HG03135 (cell line): ENCODE measurements around the gene CRADD.
"Not testable (repeated sequence)": the region's sequence is repeated elsewhere in the genome, so short reads cannot be mapped to it uniquely, and the experiment has no call there.

ENCODE experiments used
- ATAC-seq: cut with Tn5 transposase; IDR thresholded peaks from one replicate; pipeline ENCODE4 v1.9.1; 2021; ENCODE audit warnings: mild to moderate bottlenecking, moderate library complexity; ENCODE audit not compliant: unreplicated experiment

Gene CRADD

DNA sequence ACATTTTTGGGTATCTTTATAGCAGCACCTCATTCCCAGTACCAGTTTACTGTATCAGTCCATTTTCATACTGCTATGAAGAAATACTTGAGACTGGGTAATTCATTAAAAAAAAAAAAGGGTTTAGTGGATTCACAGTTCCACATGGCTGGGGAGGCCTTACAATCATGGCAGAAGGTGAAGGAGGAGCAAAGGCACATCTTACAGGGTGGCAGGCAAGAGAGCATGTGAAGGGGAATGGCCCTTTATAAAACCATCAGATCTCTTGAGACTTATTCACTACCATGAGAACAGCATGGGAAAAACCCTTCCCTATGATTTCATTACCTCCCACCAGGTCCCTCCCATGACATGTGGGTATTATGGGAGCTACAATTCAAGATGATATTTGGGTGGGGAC lies 77.7 kb downstream of the CRADD start:
- not testable (repeated sequence) for ATAC-seq

DNA sequence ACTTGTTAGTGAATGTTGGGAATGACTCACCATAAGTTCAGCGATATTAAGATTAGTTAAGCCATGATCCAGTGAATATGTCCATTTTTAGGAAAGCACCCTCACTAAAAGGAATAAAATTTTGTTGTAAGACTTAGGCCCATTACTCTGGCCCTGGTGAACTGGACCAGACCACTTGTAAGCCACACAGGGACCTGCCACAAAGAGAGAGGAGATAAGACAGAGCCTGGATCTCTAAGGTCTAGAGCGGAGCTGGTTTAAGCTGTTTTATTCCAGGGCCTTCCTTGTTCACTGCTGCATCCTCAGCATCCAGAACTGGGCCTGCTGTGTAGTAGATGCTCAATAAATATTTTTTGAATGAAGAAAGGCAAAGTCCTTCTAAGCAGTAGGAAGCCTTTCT lies 79.1 kb downstream of the CRADD start:
- ATAC-seq: no peak

DNA sequence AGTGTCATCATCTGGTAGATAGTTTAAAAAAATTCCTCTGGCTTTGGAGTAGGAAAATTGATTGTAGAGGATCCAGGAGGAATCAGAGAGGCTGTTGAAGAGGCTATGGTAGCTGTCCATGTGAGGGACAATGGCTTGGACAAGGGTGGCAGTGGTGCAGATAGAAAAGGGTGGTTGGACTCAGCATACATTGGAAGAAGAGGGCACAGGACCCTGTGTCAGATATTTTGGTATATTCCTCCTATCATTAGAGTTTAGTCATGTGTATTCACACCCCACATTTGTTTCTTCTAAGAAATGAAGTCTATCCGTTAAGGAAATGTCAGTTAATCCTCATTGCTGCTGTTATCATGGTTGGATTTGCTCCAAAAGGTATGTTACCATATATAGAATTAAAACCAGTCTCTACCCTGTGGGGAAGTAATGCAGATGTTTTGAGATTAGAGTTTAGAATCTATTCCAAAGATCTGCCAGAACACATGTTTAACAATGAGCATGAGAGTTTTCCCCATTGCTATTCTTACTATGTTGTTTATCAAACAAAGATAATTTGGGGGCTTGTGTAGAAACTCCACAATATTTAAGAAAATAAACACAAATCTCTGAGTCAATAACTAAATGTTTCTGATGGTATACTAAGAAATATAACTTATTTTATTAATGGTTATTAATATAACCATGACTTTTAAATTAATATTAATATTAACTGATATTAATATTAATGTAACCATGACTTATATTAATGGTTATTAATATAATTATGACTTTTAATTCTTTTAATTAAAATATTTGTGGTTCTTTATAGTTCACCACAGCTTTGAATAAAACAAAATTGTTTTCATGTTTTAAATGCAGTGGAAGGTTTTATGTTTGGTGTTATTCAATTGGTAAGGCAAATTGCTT lies 80.9 kb downstream of the CRADD start:
- no peak for ATAC-seq

DNA sequence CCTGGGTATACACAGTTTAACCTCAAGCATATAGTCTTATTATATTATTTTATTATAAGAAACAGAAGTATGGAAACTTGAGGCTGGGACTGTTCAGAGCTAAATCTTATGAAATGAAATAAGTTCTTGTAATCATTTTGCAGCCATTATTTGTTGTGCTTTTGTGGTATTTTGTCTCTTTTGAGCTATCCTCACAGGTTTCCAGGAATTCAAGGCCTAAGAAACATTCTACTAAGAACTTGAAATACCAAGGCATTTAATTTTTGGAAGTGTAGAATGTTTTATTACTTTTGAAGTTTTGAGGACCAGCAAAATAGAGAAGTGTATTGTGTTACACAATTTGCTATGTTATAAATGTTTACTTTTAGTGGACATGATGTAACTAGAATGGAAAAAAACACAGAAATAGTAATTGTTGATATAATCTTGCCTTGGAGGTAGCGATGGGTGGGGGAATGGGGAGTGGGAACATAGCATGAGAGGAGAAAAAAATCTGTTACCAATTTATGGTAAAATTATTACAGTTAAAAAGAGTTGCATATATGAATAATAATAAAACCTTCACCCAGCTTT lies 81.7 kb downstream of the CRADD start:
- no peak for ATAC-seq

DNA sequence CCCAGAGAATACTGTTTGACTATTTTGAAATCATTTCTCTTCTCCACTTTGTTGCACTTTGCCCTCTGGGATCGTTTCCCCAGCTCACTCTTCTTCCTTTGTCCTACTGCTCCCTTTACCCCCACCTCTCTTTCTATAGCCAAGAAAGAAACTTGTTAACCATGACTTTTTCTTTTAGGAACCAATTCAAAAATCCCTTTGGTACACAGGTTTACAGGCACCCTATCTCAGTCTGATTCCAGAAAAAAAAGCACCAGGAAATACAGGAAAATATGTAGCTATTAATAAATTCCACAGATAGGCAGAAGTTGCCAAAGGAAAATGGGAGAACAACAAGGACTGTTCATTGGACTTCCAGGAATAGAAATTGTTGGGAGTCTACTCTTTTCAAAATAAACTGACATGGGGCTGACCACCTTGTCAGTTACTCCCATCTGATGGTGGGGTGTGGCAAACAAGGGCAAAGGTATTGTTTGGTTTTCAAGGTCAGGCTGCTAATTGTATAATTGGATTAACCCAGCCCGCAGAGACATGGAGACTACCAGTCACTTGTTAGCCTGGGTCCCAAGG lies 82.4 kb downstream of the CRADD start:
- ATAC-seq: no peak

DNA sequence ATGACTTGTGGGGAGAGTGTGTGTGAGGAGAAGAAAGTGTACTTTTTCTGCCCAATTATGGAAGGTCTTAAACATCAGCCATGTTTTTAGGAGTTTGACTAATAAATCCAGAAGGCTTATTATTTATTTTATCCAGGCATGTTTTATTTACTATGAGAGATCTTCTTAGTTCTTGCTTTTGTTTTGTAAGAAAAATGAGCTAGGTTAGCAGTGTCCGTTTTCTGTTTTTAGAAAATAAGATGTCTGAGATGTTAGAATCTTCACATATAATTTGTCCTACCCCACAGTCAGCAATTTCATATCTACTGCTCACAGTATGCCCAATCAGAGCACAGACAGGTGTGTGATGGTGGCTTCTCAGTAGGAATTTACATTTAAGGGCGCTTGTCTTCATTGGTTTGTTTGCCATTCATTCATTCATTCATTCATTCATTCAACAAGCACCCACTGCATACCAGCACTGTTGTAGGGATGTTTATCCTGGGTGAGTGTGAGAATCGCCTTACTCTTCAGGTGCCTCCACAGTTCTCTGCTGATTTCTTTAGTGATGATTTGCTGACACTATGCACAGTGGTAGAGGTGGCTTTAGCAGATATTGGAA lies 83.2 kb downstream of the CRADD start:
- ATAC-seq: no peak

DNA sequence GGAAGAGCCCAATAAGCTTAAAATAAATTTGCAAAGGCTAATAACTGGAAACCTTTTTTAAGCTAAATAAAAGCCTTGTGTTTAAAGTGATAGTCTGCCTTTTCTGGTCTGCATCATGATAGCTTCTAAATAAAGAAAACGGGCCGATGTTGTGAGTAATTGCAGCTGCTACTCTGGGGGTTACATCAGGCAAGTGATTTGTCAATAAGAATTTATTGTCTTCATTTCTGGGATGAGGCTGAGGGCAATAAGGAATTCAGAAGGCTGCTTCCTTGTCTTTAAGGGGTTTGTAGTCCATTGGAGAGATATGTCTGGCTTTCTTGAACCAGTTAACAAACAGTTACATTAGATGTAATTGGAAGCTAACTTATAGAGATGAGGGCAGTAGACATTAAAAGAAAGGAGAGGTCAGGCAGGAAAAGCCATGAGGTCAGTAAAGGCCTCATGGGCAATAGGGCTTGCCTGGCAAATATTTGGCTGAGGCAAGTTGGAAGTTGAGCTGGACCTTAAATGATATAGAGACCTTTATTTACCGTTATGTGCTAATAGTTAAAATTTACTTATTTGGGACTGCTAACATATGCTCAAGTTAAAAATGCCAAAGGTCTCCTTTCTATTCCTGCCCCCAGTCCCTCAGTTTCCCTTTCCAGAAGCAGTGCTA lies 85.0 kb downstream of the CRADD start:
- ATAC-seq: no peak

DNA sequence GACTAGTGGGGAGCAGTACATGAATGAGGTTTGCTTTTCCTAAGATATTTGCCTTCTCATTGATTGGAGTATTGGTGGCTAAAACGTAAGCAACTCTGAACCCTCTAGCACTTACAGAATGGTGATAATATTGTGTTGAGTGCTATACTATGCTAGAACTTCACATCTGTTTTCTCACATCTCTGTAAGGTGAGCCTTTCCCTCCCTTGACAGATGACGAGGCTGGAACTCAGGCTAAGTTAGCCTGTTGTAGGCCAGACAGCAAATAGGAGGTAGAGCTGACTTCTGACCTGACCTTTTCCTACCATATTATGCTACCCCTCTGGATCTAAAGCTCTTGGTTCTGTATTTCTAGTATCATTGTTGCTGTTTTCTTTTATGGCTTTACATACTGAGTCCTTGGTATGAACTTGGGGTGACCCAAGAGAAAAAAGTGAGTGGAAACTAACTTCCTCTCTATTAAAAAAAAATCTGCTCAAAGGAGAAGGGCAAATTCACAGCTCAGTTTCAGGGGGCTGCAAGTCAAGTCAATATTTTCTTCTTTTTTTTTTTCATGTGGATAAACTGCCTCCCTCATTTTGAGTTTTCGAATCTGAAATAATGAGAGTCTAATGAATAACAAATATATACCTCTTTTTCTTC lies 85.9 kb downstream of the CRADD start:
- ATAC-seq: no peak

DNA sequence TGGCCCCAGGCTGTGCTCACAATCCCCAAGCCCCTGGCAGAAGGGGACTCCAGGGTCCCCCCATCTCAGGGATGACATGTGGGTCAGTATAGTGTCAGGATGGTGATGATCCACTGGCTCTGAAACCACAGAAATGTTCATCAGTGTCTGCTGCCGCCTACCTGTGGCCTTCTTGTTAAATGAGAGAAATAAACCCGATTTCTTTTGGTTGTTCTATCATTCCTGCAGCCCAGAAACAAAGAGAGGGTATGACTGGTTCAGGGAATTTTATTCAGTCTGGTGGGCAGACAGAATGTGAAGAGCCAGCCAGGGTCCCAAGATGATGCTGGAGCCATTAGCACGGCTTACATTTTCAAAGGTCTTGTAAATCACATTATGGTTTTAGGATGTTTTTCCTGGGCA lies 86.6 kb downstream of the CRADD start:
- ATAC-seq: no peak

DNA sequence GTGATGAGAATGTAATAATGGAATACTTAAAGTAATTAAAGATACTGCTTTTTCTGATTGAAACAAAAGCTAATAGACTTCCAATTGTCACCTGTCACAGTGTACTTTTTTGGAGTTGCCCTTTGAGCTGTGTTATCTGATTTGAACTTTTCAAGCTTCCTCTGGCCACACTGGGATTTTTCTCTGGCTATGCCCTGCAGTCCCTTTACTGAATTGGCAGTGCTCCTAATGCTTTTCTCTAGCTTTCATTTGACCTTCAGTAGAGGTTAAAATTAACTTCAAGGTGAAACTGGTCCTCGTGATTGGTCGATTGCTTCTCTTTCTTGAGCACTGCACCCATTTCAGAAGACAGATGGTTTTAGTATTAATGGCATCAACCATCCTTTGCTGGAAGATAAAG lies 89.2 kb downstream of the CRADD start:
- no peak for ATAC-seq

DNA sequence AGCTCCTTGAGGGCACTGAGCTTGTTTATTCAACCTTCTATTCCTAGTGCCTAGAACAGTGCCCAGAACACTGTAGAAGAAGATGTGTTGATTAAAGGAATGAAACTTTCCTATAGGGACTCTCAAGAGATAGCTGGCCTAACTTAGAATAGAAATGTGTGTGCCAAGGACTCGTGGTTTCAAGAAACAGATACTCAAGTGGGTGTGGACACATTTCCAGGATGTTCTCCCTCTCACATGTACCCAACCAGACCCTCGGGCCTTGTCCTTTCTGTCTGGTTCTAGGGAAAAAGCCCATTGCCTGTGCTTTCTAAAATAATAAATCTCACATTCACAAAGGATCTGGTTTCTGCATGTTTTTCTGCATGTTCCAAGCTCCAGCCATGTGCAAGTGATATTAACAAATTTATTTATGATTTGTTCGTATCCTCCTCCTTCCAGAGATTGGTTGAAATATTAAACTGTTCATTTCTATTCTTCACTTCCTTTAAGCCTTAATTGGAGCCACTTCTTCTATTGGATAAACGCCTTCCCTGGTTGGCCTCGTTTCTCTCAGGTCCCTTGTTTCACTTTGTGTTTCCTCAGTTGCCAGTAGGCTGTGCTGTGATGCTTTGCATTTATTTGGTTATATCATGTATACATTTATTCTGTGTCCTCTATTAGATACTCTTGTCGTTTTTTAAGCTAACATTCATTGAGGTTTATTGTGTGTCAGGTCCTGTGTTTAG lies 89.8 kb downstream of the CRADD start:
- ATAC-seq: no peak

DNA sequence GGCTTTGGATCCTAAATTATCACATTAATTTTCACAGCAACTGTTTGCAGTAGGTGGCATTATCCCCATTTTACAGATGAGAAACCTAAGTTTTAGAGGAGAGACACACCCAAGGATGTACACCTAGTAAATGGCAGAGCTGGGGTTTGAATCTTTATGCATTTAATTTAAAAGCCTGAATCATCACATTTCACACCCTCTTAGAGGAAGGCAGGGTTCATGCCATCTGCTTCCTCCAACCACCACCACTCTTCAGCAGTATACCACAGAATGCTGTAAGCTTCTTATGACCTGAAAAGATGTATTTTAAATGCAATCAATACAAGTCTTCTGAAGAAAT lies 90.3 kb downstream of the CRADD start:
- no peak for ATAC-seq

DNA sequence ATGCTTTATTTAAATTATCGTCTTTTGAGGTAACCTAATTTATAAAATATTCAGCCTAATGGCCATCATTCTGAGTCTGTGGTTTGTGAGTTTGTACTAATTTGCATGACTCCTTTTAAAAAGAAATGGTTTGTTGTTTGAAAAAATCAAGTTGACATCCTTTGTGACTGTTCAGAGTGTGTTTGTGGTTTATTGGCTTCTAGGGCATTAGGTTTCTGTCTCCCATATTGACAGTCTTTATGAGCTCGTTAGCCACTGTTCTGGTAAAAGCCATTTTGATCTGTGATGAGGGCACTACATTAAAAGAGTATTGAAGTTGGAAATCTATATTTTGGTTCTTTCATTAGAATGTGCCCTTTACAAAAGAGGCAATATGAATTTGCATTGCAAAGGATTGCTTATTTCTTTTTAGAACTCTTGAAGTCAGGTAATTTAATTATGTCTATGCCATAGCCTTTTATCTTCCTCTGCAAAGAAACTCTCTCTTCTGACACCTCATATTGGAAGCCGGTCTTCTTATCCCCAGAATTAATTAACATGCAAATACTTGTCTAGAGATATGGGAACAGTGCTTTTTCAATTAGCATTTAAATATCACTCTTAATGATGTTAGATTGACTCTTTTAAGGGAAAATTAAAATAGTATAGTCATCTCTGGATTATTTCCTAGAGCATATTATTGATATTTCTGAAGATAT lies 95.0 kb downstream of the CRADD start:
- no peak for ATAC-seq

DNA sequence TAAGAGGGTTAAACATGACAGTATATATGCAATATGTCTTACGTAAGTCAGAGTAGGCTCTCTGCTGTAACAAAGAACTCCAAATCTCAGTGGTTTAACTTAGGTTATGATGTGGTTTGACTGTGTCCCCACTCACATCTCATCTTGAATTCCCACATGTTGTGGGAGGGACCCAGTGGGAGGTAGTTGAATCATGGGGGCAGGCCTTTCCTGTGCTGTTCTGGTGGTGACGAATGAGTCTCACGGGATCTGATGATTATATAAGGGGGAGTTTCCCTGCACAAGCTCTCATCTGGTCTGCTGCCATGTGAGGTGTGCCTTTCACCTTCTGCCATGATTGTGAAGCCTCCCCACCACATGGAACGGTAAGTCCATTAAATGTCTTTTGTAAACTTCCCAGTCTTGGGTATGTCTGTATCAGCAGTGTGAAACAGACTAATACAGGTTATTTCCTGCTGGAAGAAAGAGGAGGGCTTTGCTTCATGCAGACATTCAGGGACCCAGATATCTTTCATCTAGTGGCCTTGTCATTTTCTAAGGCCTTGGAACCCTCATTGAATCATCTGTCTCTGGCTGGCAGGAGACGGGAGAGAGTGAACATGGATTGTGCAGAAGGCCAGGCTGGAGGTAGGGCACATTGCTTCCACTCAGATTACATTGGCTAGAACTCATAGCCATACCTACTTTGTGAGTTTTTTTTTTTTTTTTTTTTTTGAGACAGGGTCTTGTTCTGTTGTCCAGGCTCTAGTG lies 96.1 kb downstream of the CRADD start:
- no peak for ATAC-seq

DNA sequence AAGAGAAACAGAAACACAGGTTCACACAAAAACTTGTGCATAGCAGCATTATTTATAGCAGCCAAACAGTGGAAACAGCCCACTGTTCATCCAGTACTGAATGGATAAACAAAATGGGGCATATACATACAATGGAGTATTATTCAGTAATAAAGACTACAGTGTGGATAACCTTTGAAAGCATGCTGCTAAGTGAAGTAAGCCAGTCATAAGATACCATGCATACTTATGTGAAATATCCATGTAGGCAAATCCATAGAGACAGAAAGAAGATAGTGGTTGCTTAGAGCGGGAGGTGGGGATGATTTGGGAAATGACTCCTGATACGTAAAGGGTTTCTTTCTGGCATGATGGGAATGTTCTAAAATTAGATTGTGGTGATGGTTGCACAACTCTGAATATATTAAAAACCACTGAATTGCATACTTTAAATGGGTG lies 99.4 kb downstream of the CRADD start:
- ATAC-seq: no peak

DNA sequence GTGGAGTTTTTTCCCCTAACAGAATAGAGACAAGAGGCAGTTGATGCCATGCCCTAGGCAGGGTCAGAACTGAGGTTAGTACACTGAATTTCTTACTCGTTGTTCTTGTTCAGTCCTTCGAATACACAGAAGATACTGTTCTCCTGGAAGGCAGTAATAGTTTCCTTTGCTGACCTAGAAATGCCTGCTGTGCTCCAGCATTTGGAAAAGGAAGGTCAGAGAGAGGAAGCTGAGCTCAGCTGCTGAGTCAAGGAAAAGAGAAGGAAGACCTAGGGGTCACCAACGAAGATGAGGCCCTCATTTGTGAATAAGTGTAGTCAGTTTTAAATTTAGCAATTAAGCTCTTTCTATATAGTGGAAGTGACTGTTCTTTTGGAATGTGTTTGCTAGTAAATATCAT lies 100.1 kb downstream of the CRADD start:
- no peak for ATAC-seq

DNA sequence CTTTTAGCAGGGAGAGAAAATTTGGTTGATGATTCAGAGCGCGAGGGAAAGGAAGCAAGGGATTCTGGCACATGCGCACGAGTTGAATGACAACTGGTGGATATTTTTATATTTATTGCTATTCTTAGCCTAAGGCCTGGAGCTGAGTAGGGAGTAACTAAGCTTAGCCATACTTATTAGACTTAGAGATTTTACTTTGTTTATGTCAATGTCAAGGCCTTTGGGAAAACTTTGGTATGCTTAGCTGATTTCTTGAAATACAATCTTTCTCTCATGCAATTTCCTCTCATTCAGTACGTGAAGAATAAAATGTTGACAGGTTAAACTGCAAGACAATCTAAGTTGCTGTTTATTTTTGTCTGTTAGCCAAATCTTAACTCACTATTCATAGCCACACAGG lies 101.1 kb downstream of the CRADD start:
- no peak for ATAC-seq

DNA sequence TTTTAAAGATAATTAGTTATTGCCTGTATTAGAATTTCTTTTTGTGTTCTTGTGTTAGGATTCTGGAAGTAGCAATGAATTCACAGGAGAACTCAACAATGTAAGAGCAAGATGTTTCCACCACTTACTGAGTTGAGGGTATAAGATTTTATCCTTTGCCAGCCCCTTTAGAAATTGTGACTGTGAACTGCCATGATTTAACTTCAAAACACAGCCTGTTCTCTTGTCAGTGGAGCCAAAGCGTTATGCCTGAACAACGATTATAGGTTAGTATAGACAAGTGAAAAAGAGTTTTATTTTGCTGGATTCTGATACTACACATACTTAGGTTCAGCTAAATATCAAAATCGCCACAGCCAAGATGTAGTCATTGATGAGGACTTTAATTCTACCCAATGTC lies 101.6 kb downstream of the CRADD start:
- ATAC-seq: no peak

DNA sequence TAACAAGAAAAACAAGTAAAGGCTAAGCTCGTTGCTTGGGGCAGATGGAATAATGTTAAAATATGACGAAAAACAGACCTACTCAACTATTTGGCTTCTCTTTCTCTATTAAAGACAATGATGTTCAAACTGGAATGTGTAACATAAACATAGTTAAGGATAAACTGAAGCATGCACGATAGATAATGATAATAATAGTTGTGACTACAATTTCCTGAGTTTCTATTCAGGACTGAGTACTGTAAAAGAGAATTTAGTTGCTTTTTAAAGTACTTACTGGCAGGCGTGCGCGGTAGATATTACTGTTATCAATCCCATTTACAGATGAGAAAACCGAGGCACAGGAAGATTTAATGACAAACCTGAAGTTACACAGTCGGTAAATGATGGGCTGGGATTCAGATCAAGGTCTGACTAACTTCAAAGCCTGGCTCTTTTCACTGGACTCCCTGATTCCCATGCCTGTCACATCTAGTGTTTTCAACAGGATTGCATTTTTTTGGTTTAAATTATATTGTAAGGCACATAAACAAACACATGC lies 103.0 kb downstream of the CRADD start:
- no peak for ATAC-seq
